Daoy (cell line): Measurements from ENCODE around the gene KCNIP4. TPM values are rescaled to one million over a fixed set of nuclear protein-coding genes. Genes with fewer than 3 reads are reported as not detected.

Source experiments
- DNase-seq: peaks from one replicate; pipeline ENCODE4 v3.0.0-alpha.2; 2015; ENCODE audit warnings: low read depth
- total RNA-seq: library from RNA; depleted of rRNA; stranded (reverse); fragments of >200 nt; shearing (Covaris generic); gene quantifications from 2 replicates; pipeline ENCODE4 v1.2.3, GENCODE V29; 2014

Gene KCNIP4
- total RNA-seq, 1 experiment from 2014 or later, result not detected

GRCh38 chr4:21192367-21192766 is 756.2 kb downstream of the KCNIP4 start:
- no peak for DNase-seq

- no peak for DNase-seq
Measured at GRCh38 chr4:21191317-21191716, 757.3 kb downstream of the KCNIP4 start.

- DNase-seq, result no peak
Measured at GRCh38 chr4:21184788-21185187, 763.8 kb downstream of the KCNIP4 start.

- DNase-seq, result no peak
Measured at GRCh38 chr4:21181716-21182115, 766.9 kb downstream of the KCNIP4 start.

GRCh38 chr4:21177871-21178270 is 770.7 kb downstream of the KCNIP4 start:
- no peak for DNase-seq

- no peak for DNase-seq
Measured at GRCh38 chr4:21177092-21177491, 771.5 kb downstream of the KCNIP4 start.

- DNase-seq, result no peak
Measured at GRCh38 chr4:21167711-21168110, 780.9 kb downstream of the KCNIP4 start.

- DNase-seq, result no peak
Measured at GRCh38 chr4:21155367-21155766, 793.2 kb downstream of the KCNIP4 start.

GRCh38 chr4:21139327-21139726 is 809.2 kb downstream of the KCNIP4 start:
- DNase-seq, result no peak

- DNase-seq, result no peak
Measured at GRCh38 chr4:21136051-21136630, 812.4 kb downstream of the KCNIP4 start.

GRCh38 chr4:21134994-21135393 is 813.6 kb downstream of the KCNIP4 start:
- no peak for DNase-seq

GRCh38 chr4:21130606-21131005 is 818.0 kb downstream of the KCNIP4 start:
- no peak for DNase-seq

GRCh38 chr4:21126014-21126512 is 822.5 kb downstream of the KCNIP4 start:
- DNase-seq, result no peak

GRCh38 chr4:21118301-21118700 is 830.3 kb downstream of the KCNIP4 start:
- DNase-seq, result no peak

GRCh38 chr4:21117541-21118180 is 830.9 kb downstream of the KCNIP4 start:
- no peak for DNase-seq

- DNase-seq, result no peak
Measured at GRCh38 chr4:21113496-21114223, 834.9 kb downstream of the KCNIP4 start.

- no peak for DNase-seq
Measured at GRCh38 chr4:21102667-21103066, 845.9 kb downstream of the KCNIP4 start.

GRCh38 chr4:21097865-21098264 is 850.7 kb downstream of the KCNIP4 start:
- DNase-seq, result no peak

- DNase-seq, result no peak
Measured at GRCh38 chr4:21097026-21097425, 851.5 kb downstream of the KCNIP4 start.

GRCh38 chr4:21092531-21092930 is 856.0 kb downstream of the KCNIP4 start:
- no peak for DNase-seq

GRCh38 chr4:21090094-21090666 is 858.4 kb downstream of the KCNIP4 start:
- no peak for DNase-seq

GRCh38 chr4:21083413-21083812 is 865.2 kb downstream of the KCNIP4 start:
- no peak for DNase-seq

GRCh38 chr4:21077967-21078366 is 870.6 kb downstream of the KCNIP4 start:
- no peak for DNase-seq
